CD8-positive, alpha-beta memory T cell (primary cell): ENCODE data around the gene OASL. TPM values are rescaled to one million over a fixed set of nuclear protein-coding genes. Genes with fewer than 3 reads are reported as not detected.

ENCODE experiments used
- CTCF ChIA-PET: fragments of 350-600 bp; sonication (Branson Sonifier 250); formaldehyde crosslinking; loops from one replicate; lab custom pipeline; 2021; ENCODE audit warnings: antibody characterized with exemption; lab: Charles Lee
- POLR2A ChIA-PET: fragments of 350-600 bp; sonication (Branson Sonifier 250); formaldehyde crosslinking; loops from one replicate; lab custom pipeline; 2021; ENCODE audit warnings: antibody characterized with exemption; lab: Charles Lee
- DNase-seq, 5 donors: peaks; one replicate each; pipeline versions ENCODE4 v3.0.0 to v3.0.0-alpha.2; 2020 to 2022; ENCODE audit warnings: mixed read lengths in 1 of 5
- H3K27ac ChIP-seq: one replicate; pipeline ENCODE4 v1.7.0; 2013; ENCODE audit warnings: low read depth, mild to moderate bottlenecking, low read length, moderate library complexity
- H3K27me3 ChIP-seq: 2 replicates; pipeline ENCODE4 v1.7.0; 2013; ENCODE audit warnings: low read length, mild to moderate bottlenecking; ENCODE audit not compliant: insufficient read depth, poor library complexity, severe bottlenecking
- H3K36me3 ChIP-seq: 2 replicates; pipeline ENCODE4 v1.7.0; 2013; ENCODE audit warnings: mild to moderate bottlenecking, low read length, moderate library complexity; ENCODE audit not compliant: insufficient read depth
- H3K4me1 ChIP-seq: 2 replicates; pipeline ENCODE4 v1.7.0; 2013; ENCODE audit warnings: mild to moderate bottlenecking, low read length, moderate library complexity; ENCODE audit not compliant: insufficient read depth
- H3K4me3 ChIP-seq: 2 replicates; pipeline ENCODE4 v1.7.0; 2013; ENCODE audit warnings: mild to moderate bottlenecking, low read length
- H3K9me3 ChIP-seq: 2 replicates; pipeline ENCODE4 v1.7.0; 2013; ENCODE audit warnings: mild to moderate bottlenecking, low read length
- H3K27ac Mint-ChIP-seq, 8 donors: one replicate each; pipeline ENCODE4 v1.8.0; 2020 to 2021; ENCODE audit warnings: mixed read lengths in 8 of 8, mild to moderate bottlenecking in 6 of 8, inconsistent platforms in 3 of 8, moderate library complexity in 3 of 8
- H3K27me3 Mint-ChIP-seq, 2 donors: one replicate each; pipeline ENCODE4 v1.8.0; 2020 to 2021; ENCODE audit warnings: mixed read lengths in 2 of 2, mild to moderate bottlenecking in 1 of 2, moderate library complexity in 1 of 2
- H3K36me3 Mint-ChIP-seq, 3 donors: one replicate each; pipeline ENCODE4 v1.8.0; 2020 to 2021; ENCODE audit warnings: mixed read lengths in 3 of 3, inconsistent platforms in 1 of 3, mild to moderate bottlenecking in 1 of 3
- H3K4me1 Mint-ChIP-seq, 3 donors: one replicate each; pipeline ENCODE4 v1.8.0; 2020 to 2021; ENCODE audit warnings: mixed read lengths in 3 of 3, inconsistent platforms in 1 of 3, mild to moderate bottlenecking in 1 of 3
- H3K4me3 Mint-ChIP-seq, 7 donors: one replicate each; pipeline ENCODE4 v1.8.0; 2020 to 2021; ENCODE audit warnings: mixed read lengths in 7 of 7, mild to moderate bottlenecking in 6 of 7, moderate library complexity in 4 of 7, inconsistent platforms in 2 of 7
- H3K9me3 Mint-ChIP-seq, 5 donors: one replicate each; pipeline ENCODE4 v1.8.0; 2020 to 2022; ENCODE audit warnings: mixed read lengths in 5 of 5, mild to moderate bottlenecking in 3 of 5, moderate library complexity in 2 of 5, inconsistent platforms in 1 of 5
- polyA plus RNA-seq: library from polyadenylated mRNA; unstranded; fragments of 300-500 nt; fragmentation: Illumina TruSeq; gene quantifications from one replicate; pipeline ENCODE4 v1.2.3, GENCODE V29; 2021
- total RNA-seq, 2 experiments: library from RNA; stranded (reverse); gene quantifications; one replicate each; pipeline ENCODE4 v1.2.3, GENCODE V29; 2021

Gene OASL
- total and polyA plus RNA-seq, 3 experiments from 2014 or later: 4.0 to 21.2 (median 4.3) TPM

- CTCF ChIA-PET: interaction anchor here (1.5 kb wide), 1 partner anchor 342 kb away, joined by 3 read pairs; no protein-coding TSS in a partner anchor
- H3K9me3 ChIP-seq: no peaks in the 10 kb centered on the region
- no peaks in the 10 kb centered on the region for H3K4me1 ChIP-seq
- no peak for DNase-seq
- POLR2A ChIA-PET: no interaction called here
- H3K36me3 ChIP-seq: no peaks in the 10 kb centered on the region
- H3K4me3 ChIP-seq: no peak overlapping the region
- no peaks in the 10 kb centered on the region for H3K4me1 Mint-ChIP-seq
- H3K36me3 Mint-ChIP-seq: peaks cover 0 to 4% (median 0%) of the 10 kb centered on the region in 3 donors
- no peaks in the 10 kb centered on the region for H3K9me3 Mint-ChIP-seq
- no peaks in the 10 kb centered on the region for H3K27me3 ChIP-seq
- peaks cover 1 to 20% of the 10 kb centered on the region in 2 donors for H3K27me3 Mint-ChIP-seq
- H3K4me3 Mint-ChIP-seq: no peak overlapping the region
- no peak overlapping the region for H3K27ac ChIP-seq
- peak overlapping the region in 1 of 8 donors; percentile 43 for H3K27ac Mint-ChIP-seq
Measured at GRCh38 chr12:120990487-120991055, 48.5 kb downstream of the OASL start.

- ChIA-PET CTCF (no interaction called here), POLR2A (no interaction called here)
- no peaks in the 10 kb centered on the region for H3K9me3 ChIP-seq
- H3K27me3 Mint-ChIP-seq: peaks cover 0 to 11% of the 10 kb centered on the region in 2 donors
- H3K4me1 ChIP-seq: no peaks in the 10 kb centered on the region
- H3K36me3 ChIP-seq: no peaks in the 10 kb centered on the region
- no peak overlapping the region for H3K4me3 ChIP-seq
- no peak overlapping the region for H3K4me3 Mint-ChIP-seq
- no peak overlapping the region for H3K27ac ChIP-seq
- H3K4me1 Mint-ChIP-seq: no peaks in the 10 kb centered on the region
- no peak for DNase-seq
- H3K27ac Mint-ChIP-seq: no peak overlapping the region
- H3K9me3 Mint-ChIP-seq: no peaks in the 10 kb centered on the region
- H3K27me3 ChIP-seq: no peaks in the 10 kb centered on the region
- peaks cover 0 to 4% (median 0%) of the 10 kb centered on the region in 3 donors for H3K36me3 Mint-ChIP-seq
Measured at GRCh38 chr12:120989687-120990086, 49.4 kb downstream of the OASL start.

GRCh38 chr12:120988658-120989057 lies 50.4 kb downstream of the OASL start:
- ChIA-PET POLR2A (no interaction called here), CTCF (no interaction called here)
- no peak overlapping the region for H3K4me3 Mint-ChIP-seq

GRCh38 chr12:120988234-120988633 lies 50.8 kb downstream of the OASL start:
- DNase-seq: no peak
- H3K27me3 ChIP-seq: no peaks in the 10 kb centered on the region
- no peak overlapping the region for H3K4me3 ChIP-seq
- H3K4me1 ChIP-seq: no peaks in the 10 kb centered on the region
- no peaks in the 10 kb centered on the region for H3K9me3 ChIP-seq
- Mint-ChIP-seq H3K27ac (no peak overlapping the region), H3K27me3 (peaks cover 0 to 8% of the 10 kb centered on the region in 2 donors), H3K4me3 (no peak overlapping the region), H3K36me3 (peaks cover 0 to 4% (median 0%) of the 10 kb centered on the region in 3 donors), H3K4me1 (no peaks in the 10 kb centered on the region), H3K9me3 (no peaks in the 10 kb centered on the region)
- POLR2A ChIA-PET: no interaction called here
- H3K27ac ChIP-seq: no peak overlapping the region
- no peaks in the 10 kb centered on the region for H3K36me3 ChIP-seq
- CTCF ChIA-PET: no interaction called here

More at GRCh38 chr12:120988658-120989057, 50.4 kb downstream of the OASL start:
- H3K27ac Mint-ChIP-seq: peak overlapping the region in 1 of 8 donors; percentile 33
- H3K36me3 Mint-ChIP-seq: peaks cover 0 to 4% (median 0%) of the 10 kb centered on the region in 3 donors
- H3K9me3 Mint-ChIP-seq: no peaks in the 10 kb centered on the region
- no peak for DNase-seq
- H3K4me1 Mint-ChIP-seq: no peaks in the 10 kb centered on the region
- Histone ChIP-seq H3K4me1 (no peaks in the 10 kb centered on the region), H3K4me3 (no peak overlapping the region), H3K27ac (no peak overlapping the region), H3K9me3 (no peaks in the 10 kb centered on the region), H3K27me3 (no peaks in the 10 kb centered on the region), H3K36me3 (no peaks in the 10 kb centered on the region)
- H3K27me3 Mint-ChIP-seq: peaks cover 0 to 8% of the 10 kb centered on the region in 2 donors

- Histone ChIP-seq H3K4me1 (no peaks in the 10 kb centered on the region), H3K27ac (no peak overlapping the region), H3K4me3 (no peak overlapping the region), H3K36me3 (no peaks in the 10 kb centered on the region), H3K9me3 (no peaks in the 10 kb centered on the region), H3K27me3 (no peaks in the 10 kb centered on the region)
- H3K4me1 Mint-ChIP-seq: no peaks in the 10 kb centered on the region
- no peak for DNase-seq
- no peaks in the 10 kb centered on the region for H3K36me3 Mint-ChIP-seq
- H3K27ac Mint-ChIP-seq: no peak overlapping the region
- CTCF ChIA-PET: interaction anchor here (1.4 kb wide), 1 partner anchor 13 kb away, joined by 5 read pairs; no protein-coding TSS in a partner anchor
- H3K4me3 Mint-ChIP-seq: no peak overlapping the region
- H3K9me3 Mint-ChIP-seq: no peaks in the 10 kb centered on the region
- POLR2A ChIA-PET: no interaction called here
- peaks cover 0 to 4% of the 10 kb centered on the region in 2 donors for H3K27me3 Mint-ChIP-seq
Measured at GRCh38 chr12:120984351-120984898, 54.6 kb downstream of the OASL start.

GRCh38 chr12:120983759-120984158 lies 55.3 kb downstream of the OASL start:
- no peaks in the 10 kb centered on the region for H3K9me3 Mint-ChIP-seq
- H3K36me3 Mint-ChIP-seq: no peaks in the 10 kb centered on the region
- Histone ChIP-seq H3K4me1 (no peaks in the 10 kb centered on the region), H3K36me3 (no peaks in the 10 kb centered on the region), H3K27ac (no peak overlapping the region), H3K27me3 (no peaks in the 10 kb centered on the region), H3K4me3 (no peak overlapping the region), H3K9me3 (no peaks in the 10 kb centered on the region)
- DNase-seq: no peak
- ChIA-PET CTCF (no interaction called here), POLR2A (no interaction called here)
- no peaks in the 10 kb centered on the region for H3K4me1 Mint-ChIP-seq
- H3K4me3 Mint-ChIP-seq: no peak overlapping the region
- H3K27ac Mint-ChIP-seq: peak overlapping the region in 1 of 8 donors; percentile 68
- peaks cover 0 to under 1% of the 10 kb centered on the region in 2 donors for H3K27me3 Mint-ChIP-seq

- Histone ChIP-seq H3K27ac (no peak overlapping the region), H3K36me3 (no peaks in the 10 kb centered on the region), H3K9me3 (no peaks in the 10 kb centered on the region), H3K4me1 (no peaks in the 10 kb centered on the region), H3K27me3 (no peaks in the 10 kb centered on the region), H3K4me3 (no peak overlapping the region)
- H3K4me1 Mint-ChIP-seq: no peaks in the 10 kb centered on the region
- no peak overlapping the region for H3K27ac Mint-ChIP-seq
- H3K36me3 Mint-ChIP-seq: no peaks in the 10 kb centered on the region
- ChIA-PET POLR2A (no interaction called here), CTCF (no interaction called here)
- no peaks in the 10 kb centered on the region for H3K27me3 Mint-ChIP-seq
- no peak overlapping the region for H3K4me3 Mint-ChIP-seq
- DNase-seq: no peak
- H3K9me3 Mint-ChIP-seq: no peaks in the 10 kb centered on the region
Measured at GRCh38 chr12:120982659-120983058, 56.4 kb downstream of the OASL start.

GRCh38 chr12:120981407-120981941 lies 57.6 kb downstream of the OASL start:
- Histone ChIP-seq H3K4me1 (no peaks in the 10 kb centered on the region), H3K27me3 (no peaks in the 10 kb centered on the region), H3K36me3 (no peaks in the 10 kb centered on the region), H3K27ac (no peak overlapping the region), H3K4me3 (no peak overlapping the region), H3K9me3 (no peaks in the 10 kb centered on the region)
- Mint-ChIP-seq H3K4me1 (no peaks in the 10 kb centered on the region), H3K36me3 (no peaks in the 10 kb centered on the region), H3K27ac (peak overlapping the region in 1 of 8 donors; percentile 51), H3K4me3 (no peak overlapping the region), H3K9me3 (no peaks in the 10 kb centered on the region), H3K27me3 (no peaks in the 10 kb centered on the region)
- POLR2A ChIA-PET: interaction anchor here (0.6 kb wide), 1 partner anchor 339 kb away, joined by 3 read pairs; no protein-coding TSS in a partner anchor
- DNase-seq: no peak
- CTCF ChIA-PET: interaction anchor here (1.7 kb wide), 1 partner anchor 10 kb away, joined by 5 read pairs; no protein-coding TSS in a partner anchor
